Measurements from ENCODE around the gene ACSS3. TPM values are rescaled to one million over a fixed set of nuclear protein-coding genes. Genes with fewer than 3 reads are reported as not detected.

Gene ACSS3
- polyA plus RNA-seq, 3 donors from 2014 or later = not detected

DNA sequence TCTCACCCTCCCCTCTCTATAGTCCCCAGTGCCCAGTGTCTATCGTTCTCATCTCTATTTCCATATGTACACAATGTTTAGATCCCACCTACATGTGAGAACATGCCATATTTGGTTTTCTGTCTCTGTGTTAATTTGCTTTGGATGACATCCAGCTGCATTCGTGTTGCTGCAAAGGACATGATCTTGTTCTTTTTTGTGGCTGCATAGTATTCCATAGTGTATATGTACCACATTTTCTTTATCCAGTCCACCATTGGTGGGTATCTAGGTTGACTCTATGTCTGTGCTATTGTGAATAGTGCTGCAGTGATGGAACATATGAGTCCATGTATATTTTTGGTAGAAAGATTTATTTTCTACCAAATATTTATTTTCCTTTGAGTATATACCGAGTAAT is 45.7 kb downstream of the ACSS3 start:
- Mint-ChIP-seq H3K4me3 (no peak overlapping the region), H3K4me1 (no peaks in the 10 kb centered on the region), H3K9me3 (peaks cover 0 to 24% (median 10%) of the 10 kb centered on the region in 6 donors), H3K36me3 (no peaks in the 10 kb centered on the region), H3K27ac (no peak overlapping the region), H3K27me3 (ENCODE audit: low read depth in 3 of 3) (no peaks in the 10 kb centered on the region)
- DNase-seq = no peak

- no peaks in the 10 kb centered on the region for H3K4me1 Mint-ChIP-seq
- H3K4me3 Mint-ChIP-seq = no peak overlapping the region
- H3K36me3 Mint-ChIP-seq = no peaks in the 10 kb centered on the region
- no peak overlapping the region for H3K27ac Mint-ChIP-seq
- H3K27me3 Mint-ChIP-seq (ENCODE audit: low read depth in 3 of 3) = no peaks in the 10 kb centered on the region
- H3K9me3 Mint-ChIP-seq = peaks cover 3 to 28% (median 7%) of the 10 kb centered on the region in 6 donors
- no peak for DNase-seq
Measured at GRCh38 chr12:81125691-81126090, 47.8 kb downstream of the ACSS3 start.

- Mint-ChIP-seq H3K4me3 (no peak overlapping the region), H3K27ac (no peak overlapping the region), H3K9me3 (peaks cover 6 to 40% (median 11%) of the 10 kb centered on the region in 6 donors), H3K36me3 (no peaks in the 10 kb centered on the region), H3K27me3 (ENCODE audit: low read depth in 3 of 3) (no peaks in the 10 kb centered on the region), H3K4me1 (no peaks in the 10 kb centered on the region)
- DNase-seq = no peak
Measured at GRCh38 chr12:81128930-81129554, 51.2 kb downstream of the ACSS3 start.

DNA sequence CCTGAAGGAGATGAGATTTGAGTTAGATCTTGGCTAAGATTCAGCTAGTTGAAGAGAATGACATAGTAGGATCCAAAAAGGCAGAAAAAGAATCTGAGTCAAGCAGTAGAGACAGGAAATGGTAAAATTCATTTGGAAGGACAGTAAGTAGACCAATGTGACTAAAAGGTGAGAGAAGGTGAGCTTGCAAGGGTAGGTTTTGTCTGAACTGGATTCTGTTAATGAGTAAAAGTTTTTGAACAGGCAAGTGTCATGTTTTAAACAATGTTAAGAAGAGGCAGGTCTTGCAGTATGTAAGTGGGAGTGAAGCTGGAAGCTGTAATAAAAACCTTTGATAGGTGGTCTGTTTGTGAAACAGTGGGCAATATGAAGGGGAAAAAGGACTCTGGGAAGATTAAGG is 58.6 kb downstream of the ACSS3 start:
- H3K4me3 Mint-ChIP-seq = no peak overlapping the region
- H3K36me3 Mint-ChIP-seq = no peaks in the 10 kb centered on the region
- H3K9me3 Mint-ChIP-seq = peaks cover 0 to 22% (median 5%) of the 10 kb centered on the region in 6 donors
- H3K4me1 Mint-ChIP-seq = no peaks in the 10 kb centered on the region
- H3K27ac Mint-ChIP-seq = no peak overlapping the region
- DNase-seq = no peak
- H3K27me3 Mint-ChIP-seq (ENCODE audit: low read depth in 3 of 3) = no peaks in the 10 kb centered on the region

DNA sequence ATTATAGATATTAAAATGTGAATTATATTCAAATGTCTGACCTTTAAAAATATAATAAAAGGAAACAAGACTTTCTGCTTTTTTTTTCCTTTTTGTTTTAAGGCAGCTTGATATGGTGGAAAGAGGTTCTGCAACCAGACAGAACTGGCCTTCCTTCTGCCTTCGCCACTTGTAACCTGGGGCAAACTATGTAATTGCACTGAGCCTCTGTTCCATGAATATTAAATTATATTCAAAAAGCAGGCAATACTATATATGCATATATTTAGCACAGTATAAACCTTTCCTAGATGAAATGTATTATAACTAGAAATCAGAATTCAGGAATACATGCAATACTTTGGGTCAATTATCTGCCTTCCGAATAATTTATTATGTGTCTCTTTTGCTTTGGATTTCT is 59.9 kb downstream of the ACSS3 start:
- H3K4me3 Mint-ChIP-seq = no peak overlapping the region
- H3K36me3 Mint-ChIP-seq = no peaks in the 10 kb centered on the region
- no peak for DNase-seq
- H3K27me3 Mint-ChIP-seq (ENCODE audit: low read depth in 3 of 3) = no peaks in the 10 kb centered on the region
- H3K9me3 Mint-ChIP-seq = peaks cover 0 to 19% (median 5%) of the 10 kb centered on the region in 6 donors
- H3K4me1 Mint-ChIP-seq = no peaks in the 10 kb centered on the region
- no peak overlapping the region for H3K27ac Mint-ChIP-seq

GRCh38 chr12:81141217-81141616 is 63.3 kb downstream of the ACSS3 start:
- Mint-ChIP-seq H3K4me1 (no peaks in the 10 kb centered on the region), H3K4me3 (no peak overlapping the region), H3K9me3 (peaks cover 2 to 28% (median 12%) of the 10 kb centered on the region in 6 donors), H3K27ac (no peak overlapping the region), H3K27me3 (ENCODE audit: low read depth in 3 of 3) (peaks cover 0 to 4% (median 0%) of the 10 kb centered on the region in 3 donors), H3K36me3 (no peaks in the 10 kb centered on the region)
- no peak for DNase-seq

- Mint-ChIP-seq H3K9me3 (peaks cover 2 to 38% (median 15%) of the 10 kb centered on the region in 6 donors), H3K27me3 (ENCODE audit: low read depth in 3 of 3) (peaks cover 0 to 6% (median 0%) of the 10 kb centered on the region in 3 donors), H3K4me3 (no peak overlapping the region), H3K27ac (no peak overlapping the region), H3K36me3 (no peaks in the 10 kb centered on the region), H3K4me1 (no peaks in the 10 kb centered on the region)
- DNase-seq = no peak
Measured at GRCh38 chr12:81143057-81143456, 65.2 kb downstream of the ACSS3 start.

DNA sequence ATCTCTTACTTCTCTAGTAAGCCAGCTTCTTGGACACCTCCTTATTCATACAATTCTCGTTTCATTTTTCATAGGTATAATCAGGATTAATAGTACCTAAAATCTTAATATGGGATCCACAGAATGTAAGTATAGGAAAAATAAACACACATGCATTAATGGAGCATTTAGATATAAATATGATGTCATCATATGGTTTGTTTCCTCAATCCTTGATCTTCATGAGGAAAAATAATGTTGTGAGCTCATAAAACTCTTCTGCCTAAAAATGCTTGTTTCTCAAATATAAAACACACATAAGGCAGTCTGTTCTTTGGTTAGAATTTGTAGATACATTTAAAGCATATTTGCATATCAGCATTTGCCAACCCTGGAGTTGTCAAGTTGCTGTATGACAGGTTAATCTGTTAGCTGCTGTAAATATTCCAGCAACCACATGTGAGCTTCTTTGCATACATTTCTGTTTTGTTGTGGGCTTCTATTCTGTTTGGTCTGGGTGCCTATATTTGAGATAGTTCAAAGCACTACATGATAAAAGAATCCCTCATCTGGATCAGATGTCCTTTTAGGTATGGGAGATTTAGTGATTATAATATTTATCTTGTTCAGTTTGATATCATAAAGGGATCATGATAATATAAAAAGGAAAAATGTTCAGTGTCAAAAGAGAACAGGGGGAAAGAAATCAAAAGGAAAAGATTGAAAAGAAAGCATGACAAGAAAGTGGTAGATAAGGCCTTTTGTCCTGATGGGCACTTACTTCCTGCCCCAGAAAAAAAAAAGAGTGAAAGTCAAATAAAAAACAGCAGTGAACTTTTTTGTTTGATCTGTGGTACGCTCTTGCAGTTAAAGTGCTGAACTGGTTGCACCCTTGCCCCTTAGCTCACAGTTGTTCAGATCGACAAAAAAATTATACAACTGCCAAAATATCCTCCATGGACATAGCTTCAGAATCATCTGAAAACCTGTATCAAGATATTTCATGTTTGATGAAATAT is 68.6 kb downstream of the ACSS3 start:
- peaks cover 2 to 42% (median 13%) of the 10 kb centered on the region in 6 donors for H3K9me3 Mint-ChIP-seq
- H3K27ac Mint-ChIP-seq = no peak overlapping the region
- no peak for DNase-seq
- peaks cover 0 to 6% (median 0%) of the 10 kb centered on the region in 3 donors for H3K27me3 Mint-ChIP-seq (ENCODE audit: low read depth in 3 of 3)
- no peaks in the 10 kb centered on the region for H3K4me1 Mint-ChIP-seq
- no peaks in the 10 kb centered on the region for H3K36me3 Mint-ChIP-seq
- no peak overlapping the region for H3K4me3 Mint-ChIP-seq

DNA sequence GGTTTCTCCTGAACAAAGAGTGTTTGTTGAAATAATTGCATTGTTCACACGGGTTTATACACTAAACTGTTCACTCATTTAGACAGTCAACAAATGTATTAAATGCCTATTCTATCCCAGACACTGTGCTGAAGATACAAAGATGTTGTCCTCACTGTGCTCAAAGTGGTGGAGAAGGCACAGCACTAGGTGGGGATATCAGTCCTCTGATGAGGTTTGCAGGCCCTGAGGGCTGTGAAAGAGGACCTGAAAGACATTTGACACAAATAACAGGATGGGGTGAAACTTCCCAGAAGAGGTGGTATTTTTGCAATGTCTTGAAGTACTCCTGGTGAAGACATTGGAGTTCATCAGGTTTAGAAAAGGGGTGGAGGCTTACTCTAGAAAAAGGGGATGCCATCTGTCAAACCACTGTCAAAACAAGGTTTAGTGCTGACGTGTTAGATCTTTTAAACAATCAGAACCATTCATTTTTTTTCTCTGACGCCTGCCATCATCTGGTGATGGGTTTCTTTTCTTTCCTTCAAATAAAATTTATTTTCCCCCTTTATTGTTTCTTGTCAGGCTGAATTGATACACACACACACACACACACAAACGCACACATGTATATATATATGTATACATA is 69.5 kb downstream of the ACSS3 start:
- Mint-ChIP-seq H3K36me3 (no peaks in the 10 kb centered on the region), H3K4me1 (no peaks in the 10 kb centered on the region), H3K27me3 (ENCODE audit: low read depth in 3 of 3) (peaks cover 0 to 6% (median 0%) of the 10 kb centered on the region in 3 donors), H3K27ac (no peak overlapping the region), H3K4me3 (no peak overlapping the region), H3K9me3 (peaks cover 2 to 36% (median 13%) of the 10 kb centered on the region in 6 donors)
- no peak for DNase-seq

- no peak for DNase-seq
- H3K4me1 Mint-ChIP-seq = no peaks in the 10 kb centered on the region
- no peaks in the 10 kb centered on the region for H3K36me3 Mint-ChIP-seq
- no peak overlapping the region for H3K27ac Mint-ChIP-seq
- H3K9me3 Mint-ChIP-seq = peaks cover under 1 to 22% (median 6%) of the 10 kb centered on the region in 6 donors
- no peak overlapping the region for H3K4me3 Mint-ChIP-seq
- peaks cover 0 to 2% (median 0%) of the 10 kb centered on the region in 3 donors for H3K27me3 Mint-ChIP-seq (ENCODE audit: low read depth in 3 of 3)
Measured at GRCh38 chr12:81150382-81150781, 72.5 kb downstream of the ACSS3 start.

DNA sequence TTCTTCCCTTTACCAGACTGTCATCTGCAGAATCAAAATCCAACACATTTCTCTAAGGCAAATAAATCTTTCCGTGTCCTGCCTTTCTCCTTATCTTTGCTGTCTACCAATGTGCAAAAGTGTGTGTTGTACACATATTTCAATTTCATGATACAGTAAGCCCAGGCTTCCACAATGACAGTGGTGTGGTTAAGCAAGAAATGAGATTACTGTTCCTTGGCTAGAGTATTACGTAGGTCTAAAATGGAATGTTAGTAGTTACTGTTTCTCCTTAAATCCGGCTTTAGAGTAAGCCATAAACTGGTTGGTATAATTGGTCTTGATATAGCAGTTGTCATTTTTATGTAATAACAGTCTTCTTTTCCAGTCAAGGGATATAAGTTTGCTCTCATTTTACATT is 82.0 kb downstream of the ACSS3 start:
- Mint-ChIP-seq H3K27ac (no peak overlapping the region), H3K9me3 (peaks cover 0 to 9% (median 6%) of the 10 kb centered on the region in 6 donors), H3K4me1 (no peaks in the 10 kb centered on the region), H3K36me3 (no peaks in the 10 kb centered on the region), H3K27me3 (ENCODE audit: low read depth in 3 of 3) (peaks cover 0 to 3% (median 0%) of the 10 kb centered on the region in 3 donors), H3K4me3 (no peak overlapping the region)
- no peak for DNase-seq

DNA sequence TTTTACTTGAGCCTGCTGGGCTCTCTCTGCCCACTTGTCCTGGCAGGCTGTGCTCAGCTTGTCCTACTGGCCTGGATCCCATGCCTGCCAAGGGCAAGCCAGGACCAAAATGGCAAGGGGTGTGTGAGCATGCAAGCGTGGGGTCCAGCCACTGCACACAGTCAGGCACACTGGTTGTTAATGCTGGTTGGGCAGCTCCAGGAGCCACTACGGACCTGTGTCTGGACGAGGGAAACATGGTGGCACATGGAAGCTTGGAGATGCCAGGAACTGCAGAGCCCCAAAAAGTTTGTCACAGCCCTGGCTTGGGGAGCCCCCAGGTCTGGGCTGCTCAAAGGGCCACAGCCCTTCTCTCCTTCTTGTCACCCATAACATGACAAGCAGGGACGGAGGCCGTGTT is 83.8 kb downstream of the ACSS3 start:
- Mint-ChIP-seq H3K4me3 (no peak overlapping the region), H3K9me3 (peaks cover 4 to 15% (median 11%) of the 10 kb centered on the region in 6 donors), H3K27ac (no peak overlapping the region), H3K36me3 (no peaks in the 10 kb centered on the region), H3K27me3 (ENCODE audit: low read depth in 3 of 3) (peaks cover 0 to 3% (median 0%) of the 10 kb centered on the region in 3 donors), H3K4me1 (no peaks in the 10 kb centered on the region)
- no peak for DNase-seq

DNA sequence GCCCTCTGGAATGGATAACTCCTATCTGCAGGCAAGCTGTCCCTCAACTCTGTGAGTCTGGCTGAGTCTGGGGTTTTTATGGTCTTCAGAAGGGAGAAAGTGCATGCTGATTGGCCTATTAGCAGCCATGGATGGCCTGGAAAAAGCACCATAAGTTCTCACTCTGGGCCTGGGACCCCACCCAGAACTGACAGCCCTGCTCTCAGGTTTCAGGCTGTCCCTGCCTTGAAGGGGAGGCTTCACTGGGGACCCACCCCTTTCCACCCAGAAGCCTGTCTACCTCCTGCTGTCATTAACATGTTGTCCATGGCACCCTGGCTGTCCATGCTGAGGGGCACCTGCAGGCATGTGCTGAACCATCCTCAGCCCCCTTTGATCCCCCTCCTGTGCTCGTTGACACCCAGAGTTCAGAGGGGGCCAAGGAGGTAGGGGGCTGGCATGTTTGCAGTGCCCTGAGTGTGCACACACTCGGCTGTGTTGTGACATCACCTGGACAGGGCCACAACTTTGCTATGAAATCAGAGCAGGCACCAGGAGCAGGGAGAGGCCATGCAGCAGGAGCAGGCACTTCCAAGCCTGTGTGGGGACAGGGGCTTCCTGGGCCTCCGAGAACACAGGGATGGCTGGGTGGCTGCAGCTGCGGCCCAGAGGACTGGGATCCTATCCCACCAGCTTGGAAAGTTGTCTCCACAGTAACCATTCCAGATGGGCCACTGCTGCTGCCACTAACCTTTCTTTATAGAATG is 84.7 kb downstream of the ACSS3 start:
- no peak for DNase-seq
- H3K36me3 Mint-ChIP-seq = no peaks in the 10 kb centered on the region
- H3K9me3 Mint-ChIP-seq = peaks cover 3 to 16% (median 9%) of the 10 kb centered on the region in 6 donors
- no peak overlapping the region for H3K4me3 Mint-ChIP-seq
- H3K27ac Mint-ChIP-seq = no peak overlapping the region
- peaks cover 0 to 3% (median 0%) of the 10 kb centered on the region in 3 donors for H3K27me3 Mint-ChIP-seq (ENCODE audit: low read depth in 3 of 3)
- H3K4me1 Mint-ChIP-seq = no peaks in the 10 kb centered on the region
